Stimulated activated CD4-positive, alpha-beta T cell treated with anti-CD3 and anti-CD28 coated beads, TNF-alpha, amount 100 ng/mL, for 48 hours (primary cell): ENCODE measurements around the gene AP2A2.
A peak's percentile ranks its signal among the peaks of the same experiment; 100 is the strongest.

ENCODE experiments used
- DNase-seq, 3 donors: peaks; one replicate each; pipeline ENCODE4 v3.0.0-alpha.2; 2020; ENCODE audit warnings: low read depth in 3 of 3

Gene AP2A2

GRCh38 chr11:1041936-1042608 lies 116.4 kb downstream of the AP2A2 start:
- no peak for DNase-seq

- no peak for DNase-seq
Measured at GRCh38 chr11:1042626-1043562, 117.2 kb downstream of the AP2A2 start.

GRCh38 chr11:1043563-1044096 lies 118.0 kb downstream of the AP2A2 start:
- no peak for DNase-seq

- DNase-seq: no peak
Measured at GRCh38 chr11:1044160-1044559, 118.5 kb downstream of the AP2A2 start.

- DNase-seq: no peak
Measured at GRCh38 chr11:1047595-1048156, 122.0 kb downstream of the AP2A2 start.

GRCh38 chr11:1048375-1049070 lies 122.9 kb downstream of the AP2A2 start:
- no peak for DNase-seq

GRCh38 chr11:1049071-1049405 lies 123.4 kb downstream of the AP2A2 start:
- no peak for DNase-seq

GRCh38 chr11:1049431-1049891 lies 123.8 kb downstream of the AP2A2 start:
- no peak for DNase-seq

GRCh38 chr11:1049911-1050580 lies 124.4 kb downstream of the AP2A2 start:
- DNase-seq: no peak

GRCh38 chr11:1050581-1051355 lies 125.1 kb downstream of the AP2A2 start:
- peak; percentile 53 to 56 (median 55) for DNase-seq

- no peak for DNase-seq
Measured at GRCh38 chr11:1051356-1052132, 125.9 kb downstream of the AP2A2 start.

GRCh38 chr11:1052133-1053011 lies 126.7 kb downstream of the AP2A2 start:
- no peak for DNase-seq

GRCh38 chr11:1053121-1053901 lies 127.6 kb downstream of the AP2A2 start:
- DNase-seq: no peak

- DNase-seq: no peak
Measured at GRCh38 chr11:1054143-1055108, 128.8 kb downstream of the AP2A2 start.

- DNase-seq: no peak
Measured at GRCh38 chr11:1055109-1055703, 129.5 kb downstream of the AP2A2 start.
